Measurements from ENCODE around the gene SARNP. TPM values are rescaled to one million over a fixed set of nuclear protein-coding genes. Genes with fewer than 3 reads are reported as not detected.

Gene SARNP
- total and polyA plus RNA-seq, 4 donors: 19.1 to 34.2 (median 25.6) TPM

GRCh38 chr12:55715169-55715764 lies 102.3 kb downstream of the SARNP start:
- no peaks in the 10 kb centered on the region for H3K9me3 ChIP-seq (ENCODE audit: control insufficient read depth in 4 of 4, low read length in 3 of 4)
- no peaks in the 10 kb centered on the region for H3K36me3 ChIP-seq (ENCODE audit: control insufficient read depth in 4 of 4, insufficient read depth in 3 of 4, low read depth in 1 of 4, low read length in 3 of 4)
- peak overlapping the region; percentile 0 to 79 for H3K9ac ChIP-seq (ENCODE audit: low read depth in 1 of 2, low read length in 2 of 2)
- H3K4me1 ChIP-seq (ENCODE audit: control insufficient read depth in 4 of 4, insufficient read depth in 4 of 4, low read length in 3 of 4): peaks cover 26 to 50% (median 43%) of the 10 kb centered on the region in 4 donors
- H3K4me3 ChIP-seq (ENCODE audit: low read depth in 1 of 3, low read length in 3 of 3): peak overlapping the region; percentile 71 to 92 (median 84)
- no peak for TF ChIP-seq NR2F2 (IDR thresholded peaks at IDR 0.05)
- no peak for TF ChIP-seq GABPA (IDR thresholded peaks at IDR 0.05 in 1 of 2, conservative IDR thresholded peaks at IDR 0.05 in 1 of 2)
- TF ChIP-seq EGR1 (IDR thresholded peaks at IDR 0.05; ENCODE audit: low read depth in 2 of 2): no peak
- no peak for TF ChIP-seq TAF1 (conservative IDR thresholded peaks at IDR 0.05)
- no peak for TF ChIP-seq RAD21 (IDR thresholded peaks at IDR 0.05)
- no peak for TF ChIP-seq SP1 (IDR thresholded peaks at IDR 0.05)
- TF ChIP-seq MAX (IDR thresholded peaks at IDR 0.05): no peak
- TF ChIP-seq ZBTB33 (IDR thresholded peaks at IDR 0.05): no peak
- no peak for TF ChIP-seq HNF4A (conservative IDR thresholded peaks at IDR 0.05)
- H3K27me3 ChIP-seq (ENCODE audit: control insufficient read depth in 4 of 4, insufficient read depth in 4 of 4, low read length in 3 of 4): no peaks in the 10 kb centered on the region
- DNase-seq (ENCODE audit: low spot score): no peak
- WGBS: 74% methylated on average over 7 of the region's 7 CpGs
- peak overlapping the region; percentile 91 to 93 for H3K27ac ChIP-seq (ENCODE audit: low read depth in 1 of 2, low read length in 2 of 2)

- TF ChIP-seq YY1 (IDR thresholded peaks at IDR 0.05) (peak; percentile 26), JUND (IDR thresholded peaks at IDR 0.05) (peak in 1 of 2 donors; percentile 33), CTCF (IDR thresholded peaks at IDR 0.05; ENCODE audit: low read depth, low read length, missing input control) (no peak)
- H3K36me3 ChIP-seq (ENCODE audit: control insufficient read depth in 4 of 4, insufficient read depth in 3 of 4, low read depth in 1 of 4, low read length in 3 of 4): no peaks in the 10 kb centered on the region
- H3K27ac ChIP-seq (ENCODE audit: low read depth in 1 of 2, low read length in 2 of 2): no peak overlapping the region
- no peak for DNase-seq (ENCODE audit: low spot score)
- no peak overlapping the region for H3K9ac ChIP-seq (ENCODE audit: low read depth in 1 of 2, low read length in 2 of 2)
- peaks cover 19 to 35% (median 30%) of the 10 kb centered on the region in 4 donors for H3K4me1 ChIP-seq (ENCODE audit: control insufficient read depth in 4 of 4, insufficient read depth in 4 of 4, low read length in 3 of 4)
- H3K9me3 ChIP-seq (ENCODE audit: control insufficient read depth in 4 of 4, low read length in 3 of 4): no peaks in the 10 kb centered on the region
- WGBS: 48% methylated on average over 2 of the region's 2 CpGs
- H3K27me3 ChIP-seq (ENCODE audit: control insufficient read depth in 4 of 4, insufficient read depth in 4 of 4, low read length in 3 of 4): no peaks in the 10 kb centered on the region
- no peak overlapping the region for H3K4me3 ChIP-seq (ENCODE audit: low read depth in 1 of 3, low read length in 3 of 3)
Observed at GRCh38 chr12:55713721-55714120, 103.8 kb downstream of the SARNP start.

- DNase-seq (ENCODE audit: low spot score): no peak
- no peak overlapping the region for H3K4me3 ChIP-seq (ENCODE audit: low read depth in 1 of 3, low read length in 3 of 3)
- H3K9me3 ChIP-seq (ENCODE audit: control insufficient read depth in 4 of 4, low read length in 3 of 4): no peaks in the 10 kb centered on the region
- no peak overlapping the region for H3K9ac ChIP-seq (ENCODE audit: low read depth in 1 of 2, low read length in 2 of 2)
- H3K27ac ChIP-seq (ENCODE audit: low read depth in 1 of 2, low read length in 2 of 2): no peak overlapping the region
- H3K4me1 ChIP-seq (ENCODE audit: control insufficient read depth in 4 of 4, insufficient read depth in 4 of 4, low read length in 3 of 4): peaks cover 19 to 37% (median 27%) of the 10 kb centered on the region in 4 donors
- H3K27me3 ChIP-seq (ENCODE audit: control insufficient read depth in 4 of 4, insufficient read depth in 4 of 4, low read length in 3 of 4): no peaks in the 10 kb centered on the region
- 36% methylated on average over 1 of the region's 1 CpG for WGBS
- H3K36me3 ChIP-seq (ENCODE audit: control insufficient read depth in 4 of 4, insufficient read depth in 3 of 4, low read depth in 1 of 4, low read length in 3 of 4): no peaks in the 10 kb centered on the region
- TF ChIP-seq FOXA1 (IDR thresholded peaks at IDR 0.05) (no peak), MAX (IDR thresholded peaks at IDR 0.05) (no peak), RAD21 (IDR thresholded peaks at IDR 0.05) (no peak), EGR1 (IDR thresholded peaks at IDR 0.05; ENCODE audit: low read depth in 2 of 2) (no peak), CTCF (IDR thresholded peaks at IDR 0.05; ENCODE audit: low read depth, low read length, missing input control) (no peak), HNF4A (conservative IDR thresholded peaks at IDR 0.05) (peak in 1 of 2 donors; percentile 56), RXRA (IDR thresholded peaks at IDR 0.05) (peak in 1 of 2 donors; percentile 55), JUND (IDR thresholded peaks at IDR 0.05) (no peak), SP1 (IDR thresholded peaks at IDR 0.05) (no peak), REST (IDR thresholded peaks at IDR 0.05) (no peak)
Observed at GRCh38 chr12:55712700-55713415, 104.7 kb downstream of the SARNP start.
